DMS 273 (cell line): ENCODE results near the gene CNOT4.
"Not testable (repeated sequence)": the region's sequence is repeated elsewhere in the genome, so short reads cannot be mapped to it uniquely, and the experiment has no call there.

ENCODE experiments used
- DNase-seq: peaks from one replicate; lab custom pipeline; 2025; ENCODE audit not compliant: unreplicated experiment; lab: John Stamatoyannopoulos, UW

Gene CNOT4

DNA sequence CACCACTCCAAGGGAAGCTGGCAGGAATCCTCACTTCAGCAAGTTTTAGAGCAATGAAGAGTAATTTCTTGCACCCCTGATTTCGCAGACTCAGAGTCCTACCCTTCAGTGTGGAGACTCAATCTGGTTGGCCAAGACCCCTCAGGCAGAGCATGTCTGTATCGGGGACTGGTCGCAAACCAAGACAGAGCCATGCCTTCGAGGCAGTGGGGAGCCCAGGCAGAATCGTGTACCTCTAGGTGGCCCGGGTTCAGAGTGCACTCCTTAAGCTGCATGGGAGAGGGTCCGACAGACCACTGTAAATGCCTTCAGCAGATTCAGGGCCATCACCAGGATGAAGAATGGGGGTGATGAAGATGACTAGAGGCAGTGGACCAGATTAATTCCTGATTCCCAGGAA is 181.4 kb downstream of the CNOT4 start:
- no peak for DNase-seq

GRCh38 chr7:135328053-135328452 is 181.8 kb downstream of the CNOT4 start:
- DNase-seq = no peak

GRCh38 chr7:135327458-135327857 is 182.4 kb downstream of the CNOT4 start:
- no peak for DNase-seq

- peak; percentile 41 for DNase-seq
Observed at GRCh38 chr7:135326636-135327280, 183.1 kb downstream of the CNOT4 start.

DNA sequence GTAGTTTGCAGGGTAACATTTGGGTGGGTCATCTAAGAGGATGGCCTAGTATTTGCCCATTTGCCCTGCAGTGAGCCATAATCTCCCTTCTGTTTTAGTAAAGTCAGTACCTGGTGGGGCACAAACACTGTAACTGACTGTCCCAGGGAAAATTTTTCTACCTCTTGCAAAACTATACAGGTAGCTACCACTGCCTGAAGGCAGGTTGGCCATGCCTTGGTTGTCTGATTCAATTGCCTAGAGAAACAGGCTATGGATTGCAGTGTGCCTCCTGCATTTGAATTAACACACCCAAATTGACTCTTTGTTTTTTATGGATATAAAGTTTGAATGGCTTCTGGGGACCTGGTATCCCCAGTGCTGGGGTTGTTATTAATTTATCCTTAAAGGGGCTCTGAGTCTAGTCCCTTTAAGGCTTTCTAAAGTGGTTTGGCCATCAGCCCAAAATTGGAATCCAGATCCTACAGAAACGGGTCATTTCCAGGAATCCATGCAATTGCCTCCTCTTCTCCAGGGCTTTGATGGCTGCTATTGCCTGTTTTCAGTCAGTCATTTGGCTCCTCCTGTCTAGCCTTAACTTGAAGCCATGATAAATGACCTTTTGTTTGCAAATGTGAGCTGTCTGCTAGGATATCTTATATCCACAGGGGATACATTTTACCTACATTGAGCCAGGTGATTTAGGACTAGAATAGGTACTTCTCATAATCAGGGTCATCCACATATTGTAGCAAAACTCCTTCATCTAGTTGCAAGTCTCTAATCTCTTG is 187.1 kb downstream of the CNOT4 start:
- DNase-seq = no peak

- peak; percentile 82 for DNase-seq
Observed at GRCh38 chr7:135321556-135321955, 188.3 kb downstream of the CNOT4 start.

DNA sequence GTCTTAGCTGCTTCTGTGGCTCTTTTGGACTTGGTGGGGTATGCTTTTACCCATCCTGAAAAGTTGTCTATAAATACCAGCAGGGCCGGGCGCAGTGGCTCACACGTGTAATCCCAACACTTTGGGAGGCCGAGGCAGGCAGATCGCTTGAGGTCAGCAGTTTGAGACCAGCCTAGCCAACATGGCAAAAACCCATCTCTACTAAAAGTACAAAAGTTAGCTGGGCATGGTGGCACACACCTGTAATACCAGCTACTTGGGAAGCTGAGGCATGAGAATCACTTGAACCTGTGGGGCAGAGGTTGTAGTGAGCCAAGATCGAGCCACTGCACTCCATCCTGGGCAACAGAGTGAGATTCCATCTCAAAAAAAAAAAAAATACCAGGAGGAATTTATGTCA is 188.9 kb downstream of the CNOT4 start:
- not testable (repeated sequence) for DNase-seq

- DNase-seq = peak; percentile 90
Observed at GRCh38 chr7:135320268-135320667, 189.6 kb downstream of the CNOT4 start.

DNA sequence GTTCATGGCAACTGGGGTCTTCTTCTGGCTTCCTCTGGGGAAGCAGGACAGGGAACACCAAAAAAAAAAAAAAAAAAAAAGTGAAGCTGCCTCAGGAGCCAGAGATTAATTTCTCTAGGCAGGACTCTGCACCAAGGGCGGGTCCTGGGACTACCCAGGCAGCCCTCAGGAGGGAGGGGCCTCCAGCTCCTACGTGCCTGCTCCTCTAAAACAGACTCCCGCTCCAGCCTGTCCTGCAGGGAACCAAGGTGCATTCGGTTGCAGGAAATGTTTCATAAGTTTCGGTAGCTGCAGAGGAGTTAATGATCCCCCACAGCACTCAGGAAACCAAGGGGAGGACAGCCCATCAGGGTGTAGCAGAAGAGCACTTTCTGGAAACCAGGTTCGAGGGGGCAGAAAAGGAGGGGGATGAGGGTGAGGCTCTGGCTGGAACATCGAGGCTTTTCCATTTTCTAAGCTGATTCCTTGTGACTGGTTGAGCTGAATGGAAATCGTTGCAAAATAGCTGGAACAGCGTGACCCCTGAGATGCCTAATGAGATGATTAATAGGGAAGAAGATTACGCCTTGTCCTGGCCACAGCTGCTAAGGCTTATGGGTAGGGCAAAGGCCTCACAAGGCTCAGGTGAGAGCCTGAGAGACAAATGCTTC is 192.1 kb downstream of the CNOT4 start:
- DNase-seq = no peak

GRCh38 chr7:135316648-135317313 is 193.1 kb downstream of the CNOT4 start:
- DNase-seq = no peak

GRCh38 chr7:135313971-135314370 is 195.9 kb downstream of the CNOT4 start:
- DNase-seq = no peak
